SW 1271 (cell line): ENCODE measurements around the gene FXYD6.
"Not testable (repeated sequence)": the region's sequence is repeated elsewhere in the genome, so short reads cannot be mapped to it uniquely, and the experiment has no call there.

Experiments used
- DNase-seq, 2 experiments: peaks; one replicate each; lab custom pipeline; 2025; lab: John Stamatoyannopoulos, UW

Gene FXYD6

GRCh38 chr11:117868815-117869561, 7.5 kb downstream of the FXYD6 start:
- DNase-seq = no peak

- no peak for DNase-seq
Measured at GRCh38 chr11:117868088-117868487, 8.4 kb downstream of the FXYD6 start.

- DNase-seq = no peak
Measured at GRCh38 chr11:117866526-117866925, 9.9 kb downstream of the FXYD6 start.

- not testable (repeated sequence) for DNase-seq
Measured at GRCh38 chr11:117865546-117865945, 10.9 kb downstream of the FXYD6 start.

GRCh38 chr11:117863383-117863782, 13.1 kb downstream of the FXYD6 start:
- no peak for DNase-seq

- DNase-seq = no peak
Measured at GRCh38 chr11:117862753-117863152, 13.7 kb downstream of the FXYD6 start.

- no peak for DNase-seq
Measured at GRCh38 chr11:117862019-117862725, 14.3 kb downstream of the FXYD6 start.

GRCh38 chr11:117861151-117862018, 15.1 kb downstream of the FXYD6 start:
- no peak for DNase-seq

- DNase-seq = no peak
Measured at GRCh38 chr11:117860139-117860538, 16.3 kb downstream of the FXYD6 start.

- DNase-seq = no peak
Measured at GRCh38 chr11:117859488-117860112, 16.9 kb downstream of the FXYD6 start.

- no peak for DNase-seq
Measured at GRCh38 chr11:117859061-117859460, 17.4 kb downstream of the FXYD6 start.

GRCh38 chr11:117857734-117858414, 18.6 kb downstream of the FXYD6 start:
- DNase-seq = no peak

- no peak for DNase-seq
Measured at GRCh38 chr11:117855912-117856651, 20.4 kb downstream of the FXYD6 start.

- DNase-seq = no peak
Measured at GRCh38 chr11:117855186-117855845, 21.1 kb downstream of the FXYD6 start.

- DNase-seq = no peak
Measured at GRCh38 chr11:117852309-117852708, 24.1 kb downstream of the FXYD6 start.

GRCh38 chr11:117851852-117852251, 24.6 kb downstream of the FXYD6 start:
- no peak for DNase-seq

GRCh38 chr11:117851106-117851505, 25.4 kb downstream of the FXYD6 start:
- no peak for DNase-seq

GRCh38 chr11:117849781-117850414, 26.6 kb downstream of the FXYD6 start:
- DNase-seq = no peak

GRCh38 chr11:117843666-117844484, 32.6 kb downstream of the FXYD6 start:
- DNase-seq = peak in 1 of 2 experiments; percentile 30
